ENCODE results near the gene SCNN1A.

Gene SCNN1A

DNA sequence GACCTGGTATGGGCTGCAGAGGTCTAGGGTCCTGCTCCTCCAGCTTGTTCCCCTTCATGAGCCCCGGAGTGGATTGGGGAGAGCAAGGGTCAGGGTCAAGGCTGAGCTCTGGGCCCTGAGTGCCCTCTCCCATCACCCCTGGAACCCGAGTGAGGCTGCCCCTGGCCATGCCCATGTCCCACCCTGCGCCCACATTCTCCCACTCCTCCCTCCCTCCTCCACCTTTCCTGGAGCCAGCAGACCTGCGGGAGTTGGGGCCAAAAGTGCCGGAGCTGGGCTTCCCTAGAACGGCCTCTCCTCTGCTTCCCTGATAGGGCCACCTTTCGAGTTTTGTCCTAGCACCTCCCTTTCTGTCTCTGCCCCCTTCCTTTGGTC is 590 bp downstream of the SCNN1A start:
- in situ Hi-C loops (cut with HindIII; ENCODE audit: low sequenced_read_pairs): no loop called here
- no peak for DNase-seq (ENCODE audit: low read depth, low spot score)
- H3K4me3 ChIP-seq (ENCODE audit: low read depth, low read length): no peak overlapping the region
- TF ChIP-seq, protein P1, sequence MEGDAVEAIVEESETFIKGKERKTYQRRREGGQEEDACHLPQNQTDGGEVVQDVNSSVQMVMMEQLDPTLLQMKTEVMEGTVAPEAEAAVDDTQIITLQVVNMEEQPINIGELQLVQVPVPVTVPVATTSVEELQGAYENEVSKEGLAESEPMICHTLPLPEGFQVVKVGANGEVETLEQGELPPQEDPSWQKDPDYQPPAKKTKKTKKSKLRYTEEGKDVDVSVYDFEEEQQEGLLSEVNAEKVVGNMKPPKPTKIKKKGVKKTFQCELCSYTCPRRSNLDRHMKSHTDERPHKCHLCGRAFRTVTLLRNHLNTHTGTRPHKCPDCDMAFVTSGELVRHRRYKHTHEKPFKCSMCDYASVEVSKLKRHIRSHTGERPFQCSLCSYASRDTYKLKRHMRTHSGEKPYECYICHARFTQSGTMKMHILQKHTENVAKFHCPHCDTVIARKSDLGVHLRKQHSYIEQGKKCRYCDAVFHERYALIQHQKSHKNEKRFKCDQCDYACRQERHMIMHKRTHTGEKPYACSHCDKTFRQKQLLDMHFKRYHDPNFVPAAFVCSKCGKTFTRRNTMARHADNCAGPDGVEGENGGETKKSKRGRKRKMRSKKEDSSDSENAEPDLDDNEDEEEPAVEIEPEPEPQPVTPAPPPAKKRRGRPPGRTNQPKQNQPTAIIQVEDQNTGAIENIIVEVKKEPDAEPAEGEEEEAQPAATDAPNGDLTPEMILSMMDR (IDR thresholded peaks at IDR 0.05; ENCODE audit: low read depth, low read length): no peak

DNA sequence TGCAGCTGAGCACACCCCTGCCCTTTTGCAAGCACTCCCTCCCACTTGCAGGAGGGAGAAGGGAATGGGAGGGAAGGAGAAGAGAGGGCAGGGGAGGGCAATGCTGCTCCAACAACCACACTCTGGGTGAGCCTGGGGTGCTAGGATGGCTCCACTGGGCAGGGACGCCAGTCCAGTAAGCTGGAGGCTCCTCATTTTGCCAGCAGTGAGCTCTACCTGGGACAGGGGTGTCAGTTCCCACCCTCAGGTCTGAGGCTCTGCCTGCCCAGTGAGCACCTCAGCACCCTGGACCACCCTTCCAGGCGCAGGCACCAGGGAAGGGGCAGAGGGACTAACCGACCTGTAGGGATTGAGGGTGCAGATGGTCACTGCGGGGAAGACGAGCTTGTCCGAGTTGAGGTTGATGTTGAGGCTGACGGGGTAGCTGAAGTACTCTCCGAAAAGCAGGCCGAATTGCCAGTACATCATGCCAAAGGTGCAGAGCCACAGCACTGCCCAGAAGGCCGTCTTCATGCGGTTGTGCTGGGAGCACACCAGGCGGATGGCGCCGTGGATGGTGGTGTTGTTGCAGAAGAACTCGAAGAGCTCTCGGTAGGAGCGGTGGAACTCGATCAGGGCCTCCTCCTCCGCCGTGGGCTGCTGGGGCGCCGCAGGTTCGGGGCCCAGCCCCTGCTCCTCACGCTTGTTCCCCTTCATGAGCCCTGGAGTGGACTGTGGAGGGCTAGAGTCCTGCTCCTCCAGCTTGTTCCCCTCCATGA is 1.2 kb downstream of the SCNN1A start:
- in situ Hi-C loops (cut with HindIII; ENCODE audit: low sequenced_read_pairs): no loop called here
- H3K4me3 ChIP-seq (ENCODE audit: low read depth, low read length): no peak overlapping the region
- TF ChIP-seq, protein P1 (IDR thresholded peaks at IDR 0.05; ENCODE audit: low read depth, low read length): no peak
- DNase-seq (ENCODE audit: low read depth, low spot score): no peak

DNA sequence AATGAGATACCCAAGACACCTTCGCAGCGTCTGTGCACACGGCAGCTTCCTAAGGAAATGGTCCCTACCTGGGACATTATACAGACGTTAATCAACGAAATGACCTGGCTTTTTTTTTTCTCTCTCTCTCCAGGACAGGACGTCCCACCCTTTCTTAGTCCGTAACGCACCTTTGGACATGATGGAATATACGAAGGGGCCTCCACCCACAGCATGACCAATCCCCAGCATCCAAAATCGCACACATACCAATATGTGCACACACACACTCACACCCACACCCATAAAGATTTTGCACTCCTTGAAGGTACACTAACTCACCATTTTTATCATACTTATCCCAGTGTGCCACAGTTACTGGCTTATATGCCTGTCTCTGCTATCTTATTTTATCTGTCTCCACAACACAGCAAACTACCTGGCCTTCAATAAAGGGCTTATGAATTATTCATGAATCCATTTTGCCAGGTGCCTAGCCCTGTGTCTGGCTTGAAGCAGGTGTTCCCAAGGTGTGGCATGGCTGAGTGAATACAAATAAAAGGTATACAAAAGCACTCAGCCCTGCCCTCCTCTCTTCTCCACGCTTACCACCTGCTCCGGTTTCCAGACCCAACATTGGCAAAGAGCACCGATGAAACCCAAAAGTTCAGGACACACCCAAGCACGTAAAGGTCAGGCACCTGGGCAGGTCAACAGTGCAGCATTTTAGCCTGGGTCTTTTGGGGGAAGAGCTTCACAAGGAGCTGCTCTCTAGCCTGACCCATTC is 2.2 kb downstream of the SCNN1A start:
- H3K4me3 ChIP-seq (ENCODE audit: low read depth, low read length): no peak overlapping the region
- TF ChIP-seq, protein P1 (IDR thresholded peaks at IDR 0.05; ENCODE audit: low read depth, low read length): no peak
- DNase-seq (ENCODE audit: low read depth, low spot score): no peak
- in situ Hi-C loops (cut with HindIII; ENCODE audit: low sequenced_read_pairs): no loop called here

DNA sequence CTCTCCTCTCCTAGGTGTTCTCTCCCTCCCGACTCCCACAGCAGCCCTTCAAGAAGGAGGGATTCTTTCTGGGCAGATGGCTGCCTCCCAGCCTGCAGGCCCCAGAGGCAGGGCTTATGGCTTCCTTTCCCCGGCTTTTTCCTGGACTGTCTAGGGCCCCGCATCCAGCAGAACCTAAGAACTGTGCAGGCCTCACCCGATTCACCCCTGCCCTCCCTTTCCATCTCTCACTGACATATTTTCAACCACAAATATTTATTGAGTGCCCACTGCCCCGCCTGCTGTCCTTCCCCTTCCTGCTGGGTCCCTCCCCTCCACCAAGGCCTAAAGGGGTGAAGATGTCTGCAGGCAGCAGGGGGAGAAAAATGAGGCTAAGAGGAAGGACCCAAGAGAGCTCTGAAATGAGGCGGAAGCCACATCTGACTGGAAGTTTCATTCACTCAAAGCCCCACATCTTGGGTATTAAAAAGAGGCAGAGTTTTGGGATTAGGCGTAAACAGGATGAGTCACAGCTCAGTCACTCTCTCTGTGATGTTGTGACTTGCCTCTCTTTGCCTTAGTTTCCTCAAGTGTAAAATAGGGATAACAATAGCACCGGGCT is 2.9 kb downstream of the SCNN1A start:
- no peak overlapping the region for H3K4me3 ChIP-seq (ENCODE audit: low read depth, low read length)
- in situ Hi-C loops (cut with HindIII; ENCODE audit: low sequenced_read_pairs): no loop called here
- TF ChIP-seq, protein P1 (IDR thresholded peaks at IDR 0.05; ENCODE audit: low read depth, low read length): no peak
- DNase-seq (ENCODE audit: low read depth, low spot score): peak; percentile 83

DNA sequence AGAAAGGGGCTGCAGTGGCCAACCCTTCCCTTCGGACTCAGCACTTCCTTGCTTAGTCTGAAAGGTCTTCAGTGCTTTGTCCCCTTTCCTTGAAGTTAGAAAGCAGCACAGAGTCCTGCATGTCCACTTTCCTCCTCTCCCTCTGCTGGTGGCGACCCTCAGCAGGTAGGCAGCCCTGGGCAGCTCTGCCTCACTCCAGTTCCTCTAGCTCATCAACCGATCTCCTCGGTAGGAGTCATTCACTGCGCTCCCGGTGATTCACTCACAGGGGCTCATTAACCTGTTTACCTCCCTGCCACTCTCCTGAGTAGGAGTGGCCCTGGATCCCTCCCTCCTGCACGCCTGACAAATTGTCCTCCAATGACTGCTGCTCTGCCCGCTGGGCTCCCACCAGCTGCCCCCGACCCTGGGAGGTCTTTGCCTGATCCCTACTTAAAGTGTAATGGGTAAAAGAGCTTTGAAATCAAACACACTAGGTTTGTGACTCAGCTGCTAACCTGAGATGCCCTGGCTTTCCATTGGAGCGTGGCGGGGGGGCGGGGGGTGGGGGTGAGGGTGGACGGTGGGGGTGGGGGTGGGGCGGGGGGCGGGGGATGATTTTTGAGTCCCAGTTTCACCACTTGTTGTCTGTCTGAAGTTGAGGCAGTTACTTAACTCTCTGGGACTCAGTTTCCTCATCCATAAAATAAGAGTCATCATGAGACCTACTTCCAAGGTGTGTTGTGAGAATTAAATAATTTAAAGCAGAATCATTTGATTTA is 4.2 kb downstream of the SCNN1A start:
- TF ChIP-seq, protein P1 (IDR thresholded peaks at IDR 0.05; ENCODE audit: low read depth, low read length): peak; percentile 40
- no peak overlapping the region for H3K4me3 ChIP-seq (ENCODE audit: low read depth, low read length)
- peak; percentile 85 for DNase-seq (ENCODE audit: low read depth, low spot score)
- in situ Hi-C loops (cut with HindIII; ENCODE audit: low sequenced_read_pairs): no loop called here

DNA sequence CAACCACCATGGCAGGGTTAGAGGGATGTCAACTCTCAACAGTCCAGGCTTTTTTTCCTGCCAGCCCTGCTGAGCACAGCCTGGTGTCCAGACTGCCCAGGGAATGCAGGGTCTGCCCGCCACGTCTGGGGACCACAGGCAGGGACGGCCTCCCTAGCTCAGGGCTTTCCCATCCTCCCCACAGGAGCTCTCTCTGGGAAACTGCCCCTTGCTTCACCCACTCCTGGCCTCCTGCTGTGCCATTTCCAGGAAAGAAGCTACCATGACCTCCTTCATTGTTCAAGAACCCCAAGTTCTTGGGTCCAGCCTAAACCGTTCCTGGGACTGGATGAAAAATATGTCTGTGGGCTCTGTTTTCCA is 4.8 kb downstream of the SCNN1A start:
- no peak for DNase-seq (ENCODE audit: low read depth, low spot score)

More for the DNA sequence above, 4.8 kb downstream of the SCNN1A start:
- in situ Hi-C loops (cut with HindIII; ENCODE audit: low sequenced_read_pairs): no loop called here
- H3K4me3 ChIP-seq (ENCODE audit: low read depth, low read length): no peak overlapping the region
- TF ChIP-seq, protein P1 (IDR thresholded peaks at IDR 0.05; ENCODE audit: low read depth, low read length): no peak
